ENCODE results near the gene MSANTD1. TPM values are rescaled to one million over a fixed set of nuclear protein-coding genes. Genes with fewer than 3 reads are reported as not detected.

Gene MSANTD1
- total and polyA plus RNA-seq, 2 of the 8 experiments (the other 6 are each of a cell fraction or from before 2014, with no cell fraction given), result 0.23 to 0.45 TPM

- TF ChIP-seq CHD7 (IDR thresholded peaks at IDR 0.05; ENCODE audit: insufficient replicate concordance, low read length) (no peak), ATF3 (IDR thresholded peaks at IDR 0.05; ENCODE audit: insufficient read depth, low read depth, low read length) (no peak), ZNF274 (IDR thresholded peaks at IDR 0.05; ENCODE audit: borderline replicate concordance, extremely low read depth, low read length) (no peak), CHD1 (IDR thresholded peaks at IDR 0.05; ENCODE audit: low read depth, low read length) (no peak), SIN3A (conservative IDR thresholded peaks at IDR 0.05 in 1 of 2, IDR thresholded peaks at IDR 0.05 in 1 of 2; ENCODE audit: low read depth in 1 of 2, low read length in 2 of 2) (no peak), JUND (IDR thresholded peaks at IDR 0.05; ENCODE audit: low read length) (no peak), USF2 (IDR thresholded peaks at IDR 0.05; ENCODE audit: low read length) (no peak)
These were observed 8.7 kb upstream of the MSANTD1 start (continued) for GRCh38 chr4:3239998-3240920.

All from H1 (cell line).